Mononuclear cell (primary cell): ENCODE results near the gene SOX14. TPM values are rescaled to one million over a fixed set of nuclear protein-coding genes. Genes with fewer than 3 reads are reported as not detected.

Experiments used
- H3K27me3 ChIP-seq: 2 replicates; pipeline ENCODE4 v1.6.0; 2011; ENCODE audit warnings: low read length, control low read depth; ENCODE audit not compliant: insufficient read depth
- H3K4me1 ChIP-seq: 2 replicates; pipeline ENCODE4 v1.5.1; 2011; ENCODE audit warnings: mild to moderate bottlenecking, low read length, control low read depth; ENCODE audit not compliant: insufficient read depth
- H3K4me3 ChIP-seq: 2 replicates; pipeline ENCODE4 v1.5.1; 2011; ENCODE audit warnings: mild to moderate bottlenecking, low read length, moderate library complexity
- H3K9me3 ChIP-seq: 2 replicates; pipeline ENCODE4 v1.5.1; 2011; ENCODE audit warnings: low read depth, mild to moderate bottlenecking, control low read depth, low read length
- total RNA-seq: library from RNA; depleted of rRNA; stranded (reverse); fragments of >200 nt; gene quantifications from one replicate; pipeline ENCODE4 v1.2.3, GENCODE V29; 2012

The SOX14 gene
- total RNA-seq: not detected

DNA sequence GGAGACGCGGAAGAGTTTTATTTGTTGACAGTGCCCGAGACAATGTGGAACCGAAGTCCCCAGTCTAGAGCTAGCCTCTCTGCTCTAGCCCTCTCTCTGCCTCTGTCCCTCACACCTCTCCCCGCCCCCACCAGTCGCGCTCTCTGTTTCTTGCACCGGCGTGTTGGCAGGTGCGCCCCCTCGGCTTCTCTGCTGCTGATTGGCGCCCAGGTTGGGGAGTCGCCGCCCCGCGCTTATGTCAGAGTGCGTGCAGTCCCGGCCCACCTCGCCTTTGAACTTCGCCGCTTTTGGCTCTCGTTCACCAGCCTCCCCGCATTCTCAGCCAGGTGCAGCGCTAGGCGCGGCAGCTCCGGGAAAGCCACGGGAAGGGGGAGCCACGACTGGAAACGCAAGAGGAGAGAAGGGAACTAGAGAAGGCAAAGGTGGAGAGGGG is at the start of gene SOX14:
SOX14 (plus strand) TSS at position 315 of the 433 bp plus-strand sequence. CDS start 470 bp downstream, outside the sequence.
- no peaks in the 10 kb centered on the region for H3K4me1 ChIP-seq
- no peaks in the 10 kb centered on the region for H3K9me3 ChIP-seq
- peaks cover 91% of the 10 kb centered on the region for H3K27me3 ChIP-seq
- no peak within 1 kb of the TSS for H3K4me3 ChIP-seq

DNA sequence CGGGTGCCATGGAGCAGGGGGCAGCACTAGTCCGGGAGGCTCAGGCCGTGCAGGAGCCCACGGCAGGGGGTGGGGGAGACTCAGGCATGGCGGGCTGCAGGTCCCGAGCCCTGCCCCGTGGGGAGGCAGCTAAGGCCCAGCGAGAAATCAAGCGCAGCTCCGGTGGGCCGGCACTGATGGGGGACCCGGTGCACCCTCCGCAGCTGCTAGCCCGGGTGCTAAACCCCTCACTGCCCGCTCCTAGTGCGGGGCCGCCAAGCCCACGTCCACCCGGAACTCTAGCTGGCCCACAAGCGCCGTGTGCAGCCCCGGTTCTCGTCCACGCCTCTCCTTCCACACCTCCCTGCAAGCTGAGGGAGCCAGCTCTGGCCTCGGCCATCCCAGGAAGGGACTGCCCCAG is 49.6 kb upstream of the SOX14 start:
- no peaks in the 10 kb centered on the region for H3K4me1 ChIP-seq
- H3K27me3 ChIP-seq: no peaks in the 10 kb centered on the region
- no peak overlapping the region for H3K4me3 ChIP-seq
- no peaks in the 10 kb centered on the region for H3K9me3 ChIP-seq

DNA sequence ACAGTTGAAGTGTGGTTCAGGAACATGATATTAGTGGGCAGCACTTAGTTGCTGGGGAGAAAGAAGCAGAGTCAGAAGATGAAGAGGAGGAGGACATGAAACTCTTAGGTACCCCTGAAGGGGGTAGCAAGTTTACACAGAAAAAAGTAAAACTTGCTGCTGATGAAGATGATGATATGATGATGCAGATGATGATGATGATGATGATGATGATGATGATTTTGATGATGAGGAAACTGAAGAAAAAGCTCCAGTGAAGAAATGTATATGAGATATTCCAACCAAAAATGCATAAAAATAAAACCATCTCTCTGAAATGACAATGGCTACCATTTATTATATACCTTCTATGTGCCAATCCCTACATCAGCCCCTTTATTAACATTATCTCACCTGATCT is 39.9 kb upstream of the SOX14 start:
- H3K4me1 ChIP-seq: no peaks in the 10 kb centered on the region
- H3K4me3 ChIP-seq: no peak overlapping the region
- no peaks in the 10 kb centered on the region for H3K27me3 ChIP-seq
- H3K9me3 ChIP-seq: no peaks in the 10 kb centered on the region

DNA sequence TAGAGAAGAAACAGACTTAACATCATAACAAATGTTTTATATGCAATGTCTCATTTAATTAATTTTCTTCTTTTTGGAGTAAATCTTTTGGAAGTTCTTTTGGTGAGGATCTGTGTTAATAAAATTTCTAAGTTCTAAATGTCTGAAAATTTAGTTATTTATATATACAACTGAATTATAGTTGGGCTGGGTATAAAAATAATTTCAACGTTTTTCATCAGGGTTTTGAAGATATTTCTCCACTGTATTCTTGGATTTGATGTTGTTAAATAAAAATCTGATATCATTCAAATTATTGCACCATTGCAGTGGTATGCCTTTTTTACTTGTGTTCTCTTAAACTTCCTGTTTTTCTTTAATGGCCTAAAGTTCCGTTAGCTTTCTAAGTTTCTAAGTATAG is 26.9 kb upstream of the SOX14 start:
- H3K4me1 ChIP-seq: no peaks in the 10 kb centered on the region
- no peaks in the 10 kb centered on the region for H3K27me3 ChIP-seq
- H3K4me3 ChIP-seq: no peak overlapping the region
- H3K9me3 ChIP-seq: no peaks in the 10 kb centered on the region

DNA sequence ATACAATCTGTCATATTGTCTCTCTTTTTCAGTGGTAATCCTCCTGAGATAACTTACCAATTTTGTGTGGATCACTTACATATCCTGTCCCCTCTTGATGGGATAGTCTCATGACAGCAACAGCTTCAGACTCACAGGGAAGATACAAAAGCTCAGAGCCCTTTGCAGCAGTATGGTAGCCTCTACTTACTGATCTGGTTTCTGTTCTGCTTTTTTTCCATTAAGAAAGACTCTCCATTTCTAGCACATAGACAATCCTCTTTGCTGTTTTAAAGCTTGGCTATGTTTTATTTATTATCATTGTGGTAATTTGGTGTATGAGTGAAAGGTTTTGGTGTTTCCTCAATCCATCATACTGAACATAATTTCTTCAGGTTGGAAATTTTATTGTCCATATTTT is 25.4 kb upstream of the SOX14 start:
- no peaks in the 10 kb centered on the region for H3K9me3 ChIP-seq
- H3K27me3 ChIP-seq: no peaks in the 10 kb centered on the region
- H3K4me1 ChIP-seq: no peaks in the 10 kb centered on the region
- no peak overlapping the region for H3K4me3 ChIP-seq

DNA sequence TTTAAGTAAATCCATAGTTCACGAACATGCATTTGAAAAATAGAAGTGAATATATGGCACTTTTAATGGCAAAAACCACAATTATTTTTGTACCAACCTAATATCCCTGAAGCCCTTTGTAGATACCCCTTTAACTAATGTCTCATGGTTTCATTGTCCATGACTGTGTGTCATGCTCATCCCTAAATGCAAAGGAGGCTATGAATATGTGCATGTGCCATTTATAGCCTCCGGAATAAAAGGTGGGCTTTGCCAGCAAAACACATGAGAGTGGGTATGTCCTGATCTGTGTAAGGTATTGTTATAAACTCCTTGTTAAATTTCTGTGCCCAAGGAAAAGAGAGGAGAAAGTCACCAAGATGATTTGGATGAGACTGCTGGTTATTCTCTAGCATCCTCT is 20.5 kb upstream of the SOX14 start:
- Histone ChIP-seq H3K9me3 (no peaks in the 10 kb centered on the region), H3K4me3 (no peak overlapping the region), H3K27me3 (no peaks in the 10 kb centered on the region), H3K4me1 (no peaks in the 10 kb centered on the region)

DNA sequence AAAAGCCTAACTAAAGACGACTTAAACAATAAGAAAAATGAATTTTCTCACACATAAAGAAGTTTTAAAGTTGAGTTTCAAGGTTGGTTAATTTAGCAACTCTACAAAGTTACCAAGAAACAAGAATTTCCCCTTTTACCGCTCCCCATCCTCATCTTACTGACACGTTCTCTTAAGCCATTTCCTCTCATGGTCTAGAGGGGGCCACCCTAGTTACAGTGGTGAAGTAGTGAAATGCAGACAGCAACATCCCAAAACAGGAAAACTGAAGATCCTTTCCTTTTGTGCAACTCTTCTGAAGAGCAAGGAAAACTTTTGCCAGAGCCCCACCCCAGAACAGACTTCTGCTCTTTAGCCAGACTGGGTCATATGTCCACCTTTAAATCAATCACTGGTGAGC is 17.3 kb upstream of the SOX14 start:
- H3K4me1 ChIP-seq: no peaks in the 10 kb centered on the region

DNA sequence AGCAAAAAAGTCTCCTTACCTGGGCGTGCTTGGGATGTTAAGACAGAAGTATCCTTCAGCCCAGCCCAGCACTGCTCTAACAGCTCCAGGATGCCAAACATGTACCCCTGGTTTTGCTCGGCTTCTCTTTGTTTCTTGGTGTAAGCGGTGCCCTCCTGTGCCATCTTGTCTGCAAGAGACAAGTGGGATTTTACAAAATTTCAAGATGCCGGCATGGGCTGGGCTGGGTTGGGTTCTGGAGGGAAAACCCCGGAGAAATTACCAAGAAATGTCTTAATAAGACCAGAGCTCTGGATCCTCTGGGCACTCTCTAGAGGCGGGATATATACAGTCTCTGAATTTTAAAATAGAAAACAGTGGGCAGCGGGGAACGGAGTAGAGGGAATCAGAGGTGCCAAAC is 4.6 kb upstream of the SOX14 start:
- Histone ChIP-seq H3K27me3 (peaks cover 46% of the 10 kb centered on the region), H3K4me3 (no peak overlapping the region), H3K9me3 (no peaks in the 10 kb centered on the region), H3K4me1 (no peaks in the 10 kb centered on the region)

More for the DNA sequence above, 17.3 kb upstream of the SOX14 start:
- Histone ChIP-seq H3K9me3 (no peaks in the 10 kb centered on the region), H3K4me3 (no peak overlapping the region), H3K27me3 (no peaks in the 10 kb centered on the region)

DNA sequence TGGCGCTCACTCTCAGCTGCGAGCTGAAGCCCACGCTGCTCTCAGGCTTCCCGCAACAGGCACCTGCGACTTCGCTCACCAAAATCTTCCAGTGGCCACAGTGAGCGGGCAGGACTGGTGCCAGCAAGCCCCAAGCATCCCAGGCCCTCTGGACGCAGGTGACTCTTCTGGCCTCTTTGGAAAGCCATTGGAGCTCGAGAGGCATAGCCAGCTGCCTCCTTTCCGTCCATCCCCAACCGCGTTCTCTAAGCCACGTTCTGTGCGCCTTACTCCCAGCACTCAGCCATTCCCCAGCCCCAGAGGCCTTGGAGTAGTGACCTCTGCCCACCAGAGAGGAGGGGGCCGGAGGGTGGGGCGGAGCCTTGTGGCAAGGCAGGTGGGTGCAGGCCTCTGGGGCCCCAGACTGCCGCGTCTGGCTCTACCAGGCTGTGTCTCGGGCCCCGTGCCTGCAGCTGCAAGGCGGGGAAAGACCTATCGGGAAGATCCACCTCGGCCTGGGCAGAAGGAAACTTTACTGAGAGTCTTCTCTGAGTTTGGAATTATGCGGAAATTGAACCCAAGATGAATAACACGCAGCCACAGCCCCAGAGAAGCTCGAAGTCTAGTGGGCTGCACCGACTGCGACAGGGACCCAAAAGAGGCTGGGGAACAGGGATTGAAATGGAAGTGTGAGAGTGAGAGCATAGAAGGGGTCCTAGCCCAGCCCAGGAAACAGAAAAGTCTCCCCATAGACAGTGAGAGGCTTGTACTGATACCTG is 3.6 kb upstream of the SOX14 start:
- peaks cover 56% of the 10 kb centered on the region for H3K27me3 ChIP-seq
- no peak overlapping the region for H3K4me3 ChIP-seq
- no peaks in the 10 kb centered on the region for H3K4me1 ChIP-seq
- no peaks in the 10 kb centered on the region for H3K9me3 ChIP-seq

DNA sequence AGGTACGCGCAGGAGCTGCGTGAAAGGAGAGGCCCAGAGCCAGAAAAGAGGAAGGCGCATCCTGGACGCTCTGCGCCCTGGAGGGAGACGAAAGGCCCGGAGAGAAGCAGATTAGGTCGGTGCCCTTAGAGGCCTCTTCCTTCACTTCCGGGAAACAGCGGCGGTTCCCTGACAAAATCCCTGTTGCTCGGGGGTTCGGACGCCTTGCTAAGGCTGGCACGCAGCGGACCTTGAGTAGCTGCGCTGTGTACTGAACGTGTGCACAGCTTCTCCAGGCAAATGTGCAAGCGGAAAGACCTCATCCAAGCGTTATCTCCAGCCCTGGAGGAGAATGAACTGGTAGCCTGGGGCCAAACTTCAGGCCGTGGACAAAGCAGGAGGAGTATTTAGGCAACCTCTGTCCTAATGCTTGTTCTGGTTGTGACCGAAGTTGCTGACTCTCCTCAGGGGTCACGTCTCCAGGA is 3.0 kb upstream of the SOX14 start:
- H3K4me3 ChIP-seq: no peak overlapping the region
- no peaks in the 10 kb centered on the region for H3K9me3 ChIP-seq
- H3K27me3 ChIP-seq: peaks cover 62% of the 10 kb centered on the region
- H3K4me1 ChIP-seq: no peaks in the 10 kb centered on the region

DNA sequence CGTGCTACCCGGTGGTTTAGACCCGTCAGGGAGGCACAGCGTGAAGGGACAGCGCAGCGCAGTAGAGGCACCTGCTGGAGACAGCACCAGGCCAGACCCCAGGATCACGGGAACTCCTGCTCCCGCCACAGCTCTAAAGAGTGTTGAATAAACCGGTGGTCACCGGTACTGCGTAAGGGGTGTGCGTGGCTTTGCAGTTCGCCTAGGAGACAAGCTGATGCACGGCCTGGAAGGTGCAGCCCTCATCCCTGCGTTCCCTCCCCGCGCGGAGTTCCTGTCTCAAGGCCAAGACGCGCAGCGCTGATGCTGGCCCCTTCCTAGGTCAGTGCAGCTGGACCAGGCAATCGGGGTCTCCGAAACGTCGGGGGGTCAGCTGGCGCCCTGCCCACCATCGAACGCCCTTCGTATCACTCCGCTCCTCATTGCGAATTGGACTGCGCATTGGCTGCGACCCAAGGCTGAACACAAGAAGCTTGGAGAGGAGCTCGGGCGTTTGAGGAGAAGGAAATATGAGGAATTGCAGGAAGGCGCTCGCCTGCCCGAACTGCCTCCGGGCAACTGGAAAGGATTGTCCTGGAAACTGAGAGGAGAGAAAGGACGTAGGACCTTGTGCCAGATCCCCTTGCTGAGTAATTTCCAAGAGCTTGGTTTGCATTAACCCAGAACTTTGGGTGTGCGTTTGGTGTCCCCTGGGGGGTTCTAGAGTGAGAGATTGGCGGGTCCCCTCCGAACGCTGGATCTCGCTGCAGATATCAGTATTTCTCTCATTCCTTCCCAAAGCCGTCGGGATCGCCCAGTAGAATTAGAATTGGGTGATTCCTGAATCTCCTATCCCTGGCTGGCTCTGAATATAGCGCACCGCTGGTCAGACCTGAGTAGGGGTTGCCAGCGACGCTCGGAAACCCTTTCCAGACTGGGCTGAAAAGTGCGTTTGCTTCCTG is 2.3 kb upstream of the SOX14 start:
- peaks cover 69% of the 10 kb centered on the region for H3K27me3 ChIP-seq
- H3K4me3 ChIP-seq: no peak overlapping the region
- no peaks in the 10 kb centered on the region for H3K4me1 ChIP-seq
- H3K9me3 ChIP-seq: no peaks in the 10 kb centered on the region

DNA sequence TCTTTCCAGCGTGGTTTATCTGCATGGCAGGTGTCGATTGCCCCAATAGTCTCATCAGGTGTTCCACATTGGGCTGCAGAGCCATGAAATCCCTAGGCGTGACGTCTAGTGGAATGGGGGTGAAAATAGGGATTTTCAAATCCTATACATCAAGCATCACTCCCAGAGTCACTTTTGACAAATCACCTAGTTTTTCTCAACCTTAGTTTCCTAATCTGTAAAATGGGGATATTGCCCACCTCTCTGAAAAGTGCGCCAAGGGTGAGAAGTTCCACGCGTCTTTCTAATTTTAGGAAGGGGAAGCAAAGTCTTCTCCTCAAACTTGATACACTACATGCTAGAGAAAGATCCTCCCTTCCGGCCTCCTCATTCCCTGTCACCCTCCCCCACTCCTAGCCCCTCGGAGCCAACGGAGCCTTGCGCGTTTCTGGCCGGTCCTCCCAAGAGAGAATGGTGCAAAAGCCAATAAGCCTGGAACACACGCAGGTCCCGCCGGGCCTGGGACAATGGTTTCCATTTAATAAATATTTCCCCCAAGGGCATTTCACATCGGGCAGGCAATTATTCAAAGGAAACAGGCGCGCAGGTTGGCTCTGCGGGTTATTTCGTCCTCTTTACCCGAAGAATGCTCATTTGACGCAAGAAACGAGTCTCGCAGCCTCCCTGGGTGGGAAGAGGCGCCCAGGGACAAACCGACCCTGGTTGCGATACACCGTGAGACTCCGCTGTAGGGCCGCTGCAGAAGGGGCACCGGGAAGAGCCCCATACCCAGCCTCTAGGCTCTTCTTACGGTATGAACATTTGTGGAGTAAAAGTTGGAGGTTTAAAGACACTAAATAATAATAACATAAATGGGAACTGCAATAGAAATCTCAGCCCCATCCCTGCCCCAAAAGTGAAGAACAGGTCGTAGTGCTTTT is 1.2 kb upstream of the SOX14 start:
- Histone ChIP-seq H3K9me3 (no peaks in the 10 kb centered on the region), H3K4me3 (no peak overlapping the region), H3K4me1 (no peaks in the 10 kb centered on the region), H3K27me3 (peaks cover 80% of the 10 kb centered on the region)

DNA sequence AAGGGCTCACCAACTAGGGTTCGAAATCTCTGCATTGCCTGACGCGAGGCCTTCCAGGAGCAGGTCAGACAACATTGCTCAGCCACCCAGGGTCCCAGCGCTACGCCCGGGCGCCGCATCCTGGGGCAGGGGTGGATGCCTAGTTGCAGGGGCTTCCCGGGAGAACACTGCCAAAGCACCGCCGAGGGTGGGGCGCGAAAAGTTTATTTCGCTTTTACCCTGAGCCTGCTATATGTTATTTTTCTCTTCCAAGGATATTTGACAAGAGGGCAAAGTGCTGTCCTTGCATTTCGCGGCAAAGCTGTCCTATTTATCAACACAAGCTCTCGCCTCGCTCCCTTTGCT is 549 bp upstream of the SOX14 start:
- H3K4me1 ChIP-seq: no peaks in the 10 kb centered on the region
- H3K27me3 ChIP-seq: peaks cover 87% of the 10 kb centered on the region
- H3K9me3 ChIP-seq: no peaks in the 10 kb centered on the region

DNA sequence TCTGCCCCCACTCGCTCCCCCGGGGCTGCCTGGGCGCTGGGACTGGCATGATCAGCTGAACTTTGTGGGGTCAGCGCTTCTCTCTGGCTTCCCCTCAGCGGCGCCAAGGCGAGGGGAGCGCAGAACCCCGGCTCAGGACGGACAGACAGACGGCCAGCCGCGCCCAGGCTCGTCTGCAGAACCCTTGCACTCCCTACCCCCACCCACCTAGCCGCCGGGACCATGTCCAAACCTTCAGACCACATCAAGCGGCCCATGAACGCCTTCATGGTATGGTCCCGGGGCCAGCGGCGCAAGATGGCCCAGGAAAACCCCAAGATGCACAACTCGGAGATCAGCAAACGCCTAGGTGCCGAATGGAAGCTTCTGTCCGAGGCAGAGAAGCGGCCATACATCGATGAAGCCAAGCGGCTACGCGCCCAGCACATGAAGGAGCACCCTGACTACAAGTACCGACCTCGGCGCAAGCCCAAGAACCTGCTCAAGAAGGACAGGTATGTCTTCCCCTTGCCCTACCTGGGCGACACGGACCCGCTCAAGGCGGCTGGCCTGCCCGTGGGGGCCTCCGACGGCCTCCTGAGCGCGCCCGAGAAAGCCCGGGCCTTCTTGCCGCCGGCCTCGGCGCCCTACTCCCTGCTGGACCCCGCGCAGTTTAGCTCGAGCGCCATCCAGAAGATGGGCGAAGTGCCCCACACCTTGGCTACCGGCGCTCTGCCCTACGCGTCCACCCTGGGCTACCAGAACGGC is 621 bp downstream of the SOX14 start:
- no peaks in the 10 kb centered on the region for H3K9me3 ChIP-seq
- H3K4me1 ChIP-seq: no peaks in the 10 kb centered on the region
- no peak overlapping the region for H3K4me3 ChIP-seq
- H3K27me3 ChIP-seq: peaks cover 96% of the 10 kb centered on the region

More for the DNA sequence above, 549 bp upstream of the SOX14 start:
- no peak overlapping the region for H3K4me3 ChIP-seq
